HG03521 (cell line): ENCODE data around the gene AUTS2.

Experiments used
- ATAC-seq: cut with Tn5 transposase; IDR thresholded peaks from one replicate; pipeline ENCODE4 v1.9.1; 2021; ENCODE audit warnings: mild to moderate bottlenecking, moderate library complexity; ENCODE audit not compliant: unreplicated experiment

AUTS2 gene

GRCh38 chr7:69598081-69598486, at the start of gene AUTS2:
TSS of gene AUTS2 (plus strand) at chr7:69598475. CDS start at chr7:69599654, 1,179 bp downstream.
- ATAC-seq = peak; percentile 53

GRCh38 chr7:69550991-69551390, 47.3 kb upstream of the AUTS2 start:
- no peak for ATAC-seq

GRCh38 chr7:69553190-69553589, 45.1 kb upstream of the AUTS2 start:
- no peak for ATAC-seq

- no peak for ATAC-seq
Observed at GRCh38 chr7:69561266-69561960, 36.9 kb upstream of the AUTS2 start.

GRCh38 chr7:69564454-69565417, 33.5 kb upstream of the AUTS2 start:
- no peak for ATAC-seq

GRCh38 chr7:69567800-69568199, 30.5 kb upstream of the AUTS2 start:
- no peak for ATAC-seq

GRCh38 chr7:69568266-69568665, 30.0 kb upstream of the AUTS2 start:
- ATAC-seq = no peak

GRCh38 chr7:69575651-69576050, 22.6 kb upstream of the AUTS2 start:
- ATAC-seq = no peak

GRCh38 chr7:69577221-69577620, 21.1 kb upstream of the AUTS2 start:
- no peak for ATAC-seq

GRCh38 chr7:69585169-69585568, 13.1 kb upstream of the AUTS2 start:
- ATAC-seq = no peak

GRCh38 chr7:69586321-69586720, 12.0 kb upstream of the AUTS2 start:
- ATAC-seq = no peak

- ATAC-seq = no peak
Observed at GRCh38 chr7:69588773-69589172, 9.5 kb upstream of the AUTS2 start.

GRCh38 chr7:69591805-69592204, 6.5 kb upstream of the AUTS2 start:
- ATAC-seq = no peak

GRCh38 chr7:69593511-69593910, 4.8 kb upstream of the AUTS2 start:
- ATAC-seq = no peak

GRCh38 chr7:69595415-69595814, 2.9 kb upstream of the AUTS2 start:
- no peak for ATAC-seq

- ATAC-seq = no peak
Observed at GRCh38 chr7:69596056-69596455, 2.2 kb upstream of the AUTS2 start.

- no peak for ATAC-seq
Observed at GRCh38 chr7:69596723-69597277, 1.5 kb upstream of the AUTS2 start.

- ATAC-seq = no peak
Observed at GRCh38 chr7:69597278-69598076, 798 bp upstream of the AUTS2 start.

- ATAC-seq = no peak
Observed at GRCh38 chr7:69598487-69599285, 411 bp downstream of the AUTS2 start.
